ENCODE data around the gene CHRDL2.

- TF ChIP-seq CTCF (IDR thresholded peaks at IDR 0.05) (no peak), POLR2A (IDR thresholded peaks at IDR 0.05) (no peak)
Observed at GRCh38 chr11:74694136-74694930, 36.9 kb downstream of the CHRDL2 start.

Measured in testis (tissue), 2 donors.